ENCODE results near the gene FZR1. TPM values are rescaled to one million over a fixed set of nuclear protein-coding genes. Genes with fewer than 3 reads are reported as not detected.
A peak's percentile ranks its signal among the peaks of the same experiment; 100 is the strongest.

Gene FZR1
- total RNA-seq, 2 experiments from 2014 or later: 78.6 to 79.3 TPM

DNA sequence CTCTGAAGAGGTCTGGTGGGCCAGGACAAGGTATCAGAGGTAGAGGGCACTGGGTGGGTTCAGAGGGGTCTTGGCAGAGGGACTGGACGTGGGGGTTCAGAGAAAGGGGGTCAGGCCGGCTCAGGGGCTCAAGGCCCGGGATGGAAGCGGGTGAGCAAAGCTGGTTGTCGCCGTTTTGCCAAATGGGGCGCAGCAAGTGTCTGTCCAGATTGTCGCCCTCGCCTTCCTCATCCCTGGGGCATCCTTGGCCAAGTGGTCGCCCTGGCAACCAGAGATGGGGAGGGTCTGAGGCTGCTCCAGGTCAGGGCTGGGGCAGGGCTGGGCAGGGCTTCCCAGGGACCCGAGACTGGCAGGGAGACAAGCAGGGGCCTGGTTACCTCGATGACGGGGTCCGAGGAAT, 12.5 kb upstream of the FZR1 start:
- H3K9me3 Mint-ChIP-seq: no peaks in the 10 kb centered on the region
- peaks cover 24% of the 10 kb centered on the region for H3K36me3 Mint-ChIP-seq (ENCODE audit: low read depth)
- peak overlapping the region; percentile 74 for H3K27ac Mint-ChIP-seq
- CTCF ChIA-PET: interaction anchor here (0.6 to 1.3 kb wide), 4 partner anchors 9 to 51 kb away, joined by 3 to 6 read pairs (median 3); partner anchors contain the start of gene SMIM44
- DNase-seq: no peak
- POLR2A ChIA-PET: no interaction called here
- peaks cover 17% of the 10 kb centered on the region for H3K4me1 Mint-ChIP-seq
- H3K27me3 Mint-ChIP-seq: no peaks in the 10 kb centered on the region
- no peak overlapping the region for H3K4me3 Mint-ChIP-seq

DNA sequence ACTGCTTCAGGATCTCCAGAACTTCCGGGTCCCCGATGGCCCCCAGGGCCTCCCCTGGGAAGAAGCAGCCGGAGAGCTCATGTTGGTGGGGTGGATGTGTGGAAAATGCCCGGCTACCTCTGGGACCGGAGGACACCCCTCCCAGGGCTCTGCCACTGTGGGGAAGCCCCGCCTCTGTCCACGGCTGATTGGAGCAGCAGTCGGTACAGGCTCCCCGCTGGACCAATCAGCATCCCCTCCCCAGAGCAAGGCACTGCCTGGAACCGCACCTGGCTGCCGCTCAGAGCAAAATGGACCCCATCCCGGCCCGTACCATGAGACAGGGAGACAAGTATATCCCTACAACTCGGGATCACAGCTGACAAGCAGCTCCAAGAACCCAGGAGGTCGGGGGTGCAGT, 12.1 kb upstream of the FZR1 start:
- peak; percentile 49 for DNase-seq

DNA sequence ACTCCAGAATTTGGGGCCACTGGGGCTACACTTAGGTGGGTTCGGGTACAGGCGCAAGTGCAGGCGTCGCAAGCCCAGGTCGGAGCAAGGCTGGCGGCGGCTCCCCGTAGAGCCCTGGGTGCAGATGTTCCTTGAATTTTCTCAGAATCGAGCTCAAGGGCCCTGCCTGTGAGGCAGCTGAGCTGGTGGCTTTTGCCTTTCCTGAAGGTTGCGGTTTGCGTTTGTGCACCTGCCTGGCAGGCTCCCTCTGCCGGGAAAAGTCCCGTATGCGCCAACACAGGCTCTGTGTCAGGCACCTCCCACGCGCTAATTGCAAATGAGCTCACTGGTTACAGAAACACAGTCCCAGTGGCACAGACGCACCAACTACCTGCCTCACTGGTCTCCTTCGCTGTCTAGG, 11.6 kb upstream of the FZR1 start:
- CTCF ChIA-PET: interaction anchor here (0.5 to 1.3 kb wide), 14 partner anchors 8 to 525 kb away, joined by 3 to 9 read pairs (median 3); partner anchors contain the start of gene SMIM44
- peaks cover 27% of the 10 kb centered on the region for H3K36me3 Mint-ChIP-seq (ENCODE audit: low read depth)
- DNase-seq: peak; percentile 51
- H3K9me3 Mint-ChIP-seq: no peaks in the 10 kb centered on the region
- H3K27me3 Mint-ChIP-seq: no peaks in the 10 kb centered on the region
- H3K4me3 Mint-ChIP-seq: peak overlapping the region; percentile 25
- peak overlapping the region; percentile 75 for H3K27ac Mint-ChIP-seq
- POLR2A ChIA-PET: interaction anchor here (0.7 kb wide), 1 partner anchor 11 kb away, joined by 3 read pairs; no protein-coding TSS in a partner anchor
- H3K4me1 Mint-ChIP-seq: peaks cover 24% of the 10 kb centered on the region

More for the DNA sequence above, 12.1 kb upstream of the FZR1 start:
- no peaks in the 10 kb centered on the region for H3K27me3 Mint-ChIP-seq
- ChIA-PET CTCF (interaction anchor here (0.5 to 1.3 kb wide), 11 partner anchors 8 to 526 kb away, joined by 3 to 9 read pairs (median 3); partner anchors contain the start of gene SMIM44), POLR2A (no interaction called here)
- H3K4me3 Mint-ChIP-seq: peak overlapping the region; percentile 25
- peaks cover 20% of the 10 kb centered on the region for H3K4me1 Mint-ChIP-seq
- peaks cover 25% of the 10 kb centered on the region for H3K36me3 Mint-ChIP-seq (ENCODE audit: low read depth)
- peak overlapping the region; percentile 75 for H3K27ac Mint-ChIP-seq
- H3K9me3 Mint-ChIP-seq: no peaks in the 10 kb centered on the region

DNA sequence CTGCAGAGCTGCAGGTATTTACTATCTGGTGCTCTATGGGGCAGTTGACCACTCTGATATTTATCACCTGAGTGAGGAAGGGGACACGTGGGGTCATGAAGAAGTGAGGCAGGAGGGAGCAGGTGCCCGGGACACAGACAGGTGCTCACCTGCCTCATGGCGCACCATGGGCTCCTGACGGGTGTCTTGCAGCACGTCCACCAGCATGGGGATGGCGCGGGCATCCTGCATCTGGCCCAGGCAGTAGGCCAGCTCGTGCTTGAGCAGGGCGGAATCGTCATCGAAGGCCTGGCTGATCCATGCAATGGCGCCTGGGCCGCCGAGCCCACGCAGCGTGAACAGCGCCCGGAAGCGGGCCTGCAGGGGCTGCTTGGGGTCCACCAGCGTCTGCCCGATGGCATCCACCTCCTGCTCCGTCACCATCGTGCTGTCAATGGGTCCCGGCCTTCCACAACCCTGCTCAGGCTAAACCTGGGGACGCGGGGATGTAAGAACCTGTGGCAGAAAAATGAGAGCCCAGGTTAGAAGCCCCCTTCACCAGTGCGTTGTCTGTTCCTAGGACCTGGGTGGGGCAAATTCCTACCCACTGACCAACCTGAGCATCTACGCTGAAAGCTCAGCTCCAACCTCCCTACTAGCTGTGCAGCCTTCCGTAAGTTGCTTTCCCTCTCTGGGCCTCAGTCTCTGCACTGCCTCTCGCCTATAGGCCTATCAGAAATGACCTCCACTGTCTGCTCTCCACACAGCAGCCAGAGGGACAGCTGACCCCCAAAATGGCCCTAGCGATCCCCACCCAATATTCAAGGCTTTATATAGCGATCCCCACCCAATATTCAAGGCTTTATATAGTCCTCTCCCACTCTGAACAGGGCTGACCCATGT, 9.5 kb upstream of the FZR1 start:
- DNase-seq: no peak
- peaks cover 34% of the 10 kb centered on the region for H3K4me1 Mint-ChIP-seq
- CTCF ChIA-PET: no interaction called here
- POLR2A ChIA-PET: no interaction called here
- H3K27me3 Mint-ChIP-seq: no peaks in the 10 kb centered on the region
- no peak overlapping the region for H3K4me3 Mint-ChIP-seq
- H3K9me3 Mint-ChIP-seq: no peaks in the 10 kb centered on the region
- H3K36me3 Mint-ChIP-seq (ENCODE audit: low read depth): peaks cover 27% of the 10 kb centered on the region
- H3K27ac Mint-ChIP-seq: no peak overlapping the region

DNA sequence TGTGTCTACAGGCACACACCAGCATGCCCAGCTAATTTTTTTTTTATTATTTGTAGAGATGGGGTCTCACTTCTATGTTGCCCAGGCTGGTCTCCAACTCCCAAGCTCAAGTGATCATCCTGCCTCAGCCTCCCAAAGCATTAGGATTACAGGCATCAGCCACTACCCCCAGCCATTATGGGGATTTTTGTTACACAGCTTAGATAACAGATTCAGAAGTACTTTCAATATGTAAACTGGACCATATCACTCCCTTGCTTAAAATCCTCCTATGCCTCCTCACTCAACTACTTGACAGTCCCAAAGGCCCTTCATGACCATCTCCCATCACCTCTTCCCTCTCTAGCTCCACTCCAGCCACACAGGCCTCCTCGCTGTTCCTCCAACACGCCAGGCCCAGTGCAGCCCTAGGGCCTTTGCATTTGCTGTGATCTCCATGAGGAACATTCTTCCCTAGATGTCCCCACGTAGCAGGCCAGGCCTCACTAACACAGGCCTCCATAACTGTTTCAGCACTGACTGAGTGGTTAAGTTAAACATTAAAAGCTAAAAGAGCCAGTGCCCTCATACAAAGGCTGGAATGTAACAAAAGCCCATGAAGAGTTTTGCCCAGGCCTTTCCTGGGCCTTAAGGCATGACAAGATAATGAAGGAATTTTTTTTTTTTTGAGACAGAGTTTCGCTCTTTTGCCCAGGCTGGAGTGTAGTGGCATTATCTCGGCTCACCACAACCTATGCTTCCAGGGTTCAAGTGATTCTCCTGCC, 8.2 kb upstream of the FZR1 start:
- Mint-ChIP-seq H3K9me3 (no peaks in the 10 kb centered on the region), H3K27ac (no peak overlapping the region), H3K27me3 (no peaks in the 10 kb centered on the region), H3K4me1 (peaks cover 33% of the 10 kb centered on the region), H3K36me3 (ENCODE audit: low read depth) (peaks cover 24% of the 10 kb centered on the region), H3K4me3 (no peak overlapping the region)
- POLR2A ChIA-PET: interaction anchor here (0.6 kb wide), 1 partner anchor 197 kb away, joined by 6 read pairs; no protein-coding TSS in a partner anchor
- DNase-seq: no peak
- CTCF ChIA-PET: interaction anchor here (0.6 kb wide), 1 partner anchor 481 kb away, joined by 4 read pairs; no protein-coding TSS in a partner anchor

DNA sequence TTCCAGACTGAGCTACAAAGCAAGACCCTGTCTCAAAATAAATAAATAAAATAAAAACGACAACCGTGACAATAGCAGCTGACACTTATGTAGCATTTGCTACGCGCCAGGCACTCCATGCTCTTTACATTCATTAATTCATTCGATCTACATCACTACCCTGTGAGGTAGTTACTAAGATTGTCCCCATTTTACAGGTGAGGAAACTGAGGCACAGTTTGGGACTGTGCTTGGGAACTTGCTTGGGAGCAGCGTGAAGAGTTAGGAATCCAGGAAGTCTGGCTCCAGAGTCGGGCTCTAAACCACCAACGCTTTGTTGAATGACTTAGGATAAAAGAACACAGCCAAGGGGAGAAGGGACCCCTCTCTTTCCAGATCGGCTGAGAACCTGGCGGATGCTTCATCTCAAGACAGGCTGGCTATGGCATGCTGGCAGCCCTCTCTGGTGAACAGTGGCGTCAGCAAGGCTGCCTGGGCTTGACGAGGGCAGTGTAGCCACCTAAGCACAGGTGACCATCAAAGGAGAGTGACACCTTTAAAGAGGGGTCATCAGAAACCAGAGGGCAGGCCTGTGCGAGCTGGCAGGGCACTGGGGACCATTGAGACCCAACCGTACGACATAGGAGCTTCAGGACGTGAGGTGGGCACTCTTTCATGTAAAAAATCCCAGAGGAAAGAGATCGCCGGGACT, 6.2 kb upstream of the FZR1 start:
- peak overlapping the region; percentile 83 for H3K4me3 Mint-ChIP-seq
- H3K27ac Mint-ChIP-seq: peak overlapping the region; percentile 98
- H3K27me3 Mint-ChIP-seq: no peaks in the 10 kb centered on the region
- peaks cover 18% of the 10 kb centered on the region for H3K36me3 Mint-ChIP-seq (ENCODE audit: low read depth)
- CTCF ChIA-PET: interaction anchor here (0.9 to 1.4 kb wide), 3 partner anchors 10 to 15 kb away, joined by 3 to 5 read pairs (median 4); no protein-coding TSS in a partner anchor
- DNase-seq: no peak
- H3K4me1 Mint-ChIP-seq: peaks cover 32% of the 10 kb centered on the region
- POLR2A ChIA-PET: no interaction called here
- no peaks in the 10 kb centered on the region for H3K9me3 Mint-ChIP-seq

DNA sequence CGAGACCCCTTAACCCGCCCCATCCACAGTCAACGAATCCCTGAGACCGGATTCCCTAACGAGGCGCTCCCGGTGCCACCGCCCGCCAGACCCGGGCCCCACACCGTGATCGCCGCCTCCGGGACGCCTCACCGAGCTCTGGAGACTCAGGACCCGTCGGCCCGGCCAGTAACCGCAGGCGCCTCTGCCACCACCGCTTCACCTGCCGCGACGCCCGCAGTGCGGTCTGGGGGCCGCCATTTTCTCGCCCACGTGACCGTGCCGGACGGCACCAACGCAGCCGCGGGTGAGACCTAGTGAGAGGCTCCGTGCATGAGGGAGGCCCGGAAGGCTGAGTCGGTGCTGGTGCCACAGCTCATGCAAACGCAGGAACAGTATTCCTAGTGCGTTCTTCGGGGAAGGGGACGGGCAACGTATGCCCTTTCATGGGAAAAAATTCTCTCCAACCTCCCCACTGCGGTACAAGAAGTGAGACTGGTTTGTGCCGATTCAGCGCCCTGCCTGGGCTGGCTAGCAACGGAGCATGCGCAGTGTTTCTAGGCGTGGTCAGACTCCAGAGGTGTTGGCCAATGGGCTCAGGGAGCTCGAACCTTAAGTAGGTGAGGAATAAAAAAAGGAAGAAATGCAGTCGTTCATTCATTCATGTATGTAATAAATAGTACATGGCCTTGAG, 5.5 kb upstream of the FZR1 start, which contains the start of gene DOHH:
Gene DOHH, minus strand, starts transcription at position 246 of the 673 bp plus-strand sequence. CDS start 3,860 bp downstream, outside the sequence.
- POLR2A ChIA-PET: interaction anchor here (0.6 kb wide), 1 partner anchor 17 kb away, joined by 4 read pairs; no protein-coding TSS in a partner anchor
- no peaks in the 10 kb centered on the region for H3K27me3 Mint-ChIP-seq
- H3K9me3 Mint-ChIP-seq: no peaks in the 10 kb centered on the region
- DNase-seq: peak; percentile 96
- CTCF ChIA-PET: interaction anchor here (0.6 to 1.4 kb wide), 4 partner anchors 11 to 29 kb away, joined by 3 to 5 read pairs (median 3); no protein-coding TSS in a partner anchor
- H3K4me3 Mint-ChIP-seq: peak within 1 kb of the TSS; percentile 83
- peaks cover 15% of the 10 kb centered on the region for H3K36me3 Mint-ChIP-seq (ENCODE audit: low read depth)
- H3K27ac Mint-ChIP-seq: peak within 1 kb of the TSS; percentile 98
- H3K4me1 Mint-ChIP-seq: peaks cover 31% of the 10 kb centered on the region

DNA sequence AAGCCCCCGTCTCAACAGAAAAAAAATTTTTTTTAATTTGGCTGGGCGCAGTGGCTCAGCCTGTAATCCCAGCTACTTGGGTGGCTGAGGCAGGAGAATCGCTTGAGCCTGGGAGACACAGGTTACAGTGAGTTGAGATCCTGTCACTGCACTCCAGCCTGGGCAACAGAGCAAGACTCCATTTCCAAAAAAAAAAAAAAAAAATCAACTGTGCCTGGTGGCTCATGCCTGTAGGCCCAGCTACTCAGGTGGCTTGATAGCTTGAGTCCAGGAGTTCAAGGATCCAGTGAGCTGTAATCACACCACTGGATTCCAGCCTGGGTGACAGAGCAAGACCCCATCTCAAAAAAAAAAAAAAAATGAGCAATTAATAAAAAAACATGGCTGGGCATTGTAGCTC, 4.3 kb upstream of the FZR1 start:
- no peak for DNase-seq
- Mint-ChIP-seq H3K4me1 (peaks cover 36% of the 10 kb centered on the region), H3K27me3 (no peaks in the 10 kb centered on the region), H3K27ac (no peak overlapping the region), H3K9me3 (no peaks in the 10 kb centered on the region), H3K36me3 (ENCODE audit: low read depth) (peaks cover 13% of the 10 kb centered on the region), H3K4me3 (no peak overlapping the region)
- CTCF ChIA-PET: interaction anchor here (0.6 to 1.2 kb wide), 7 partner anchors 8 to 394 kb away, joined by 3 to 6 read pairs (median 5); no protein-coding TSS in a partner anchor
- POLR2A ChIA-PET: interaction anchor here (0.5 to 0.6 kb wide), 2 partner anchors 969 to 1026 kb away, joined by 3 to 10 read pairs; partner anchors contain the start of gene GADD45B

DNA sequence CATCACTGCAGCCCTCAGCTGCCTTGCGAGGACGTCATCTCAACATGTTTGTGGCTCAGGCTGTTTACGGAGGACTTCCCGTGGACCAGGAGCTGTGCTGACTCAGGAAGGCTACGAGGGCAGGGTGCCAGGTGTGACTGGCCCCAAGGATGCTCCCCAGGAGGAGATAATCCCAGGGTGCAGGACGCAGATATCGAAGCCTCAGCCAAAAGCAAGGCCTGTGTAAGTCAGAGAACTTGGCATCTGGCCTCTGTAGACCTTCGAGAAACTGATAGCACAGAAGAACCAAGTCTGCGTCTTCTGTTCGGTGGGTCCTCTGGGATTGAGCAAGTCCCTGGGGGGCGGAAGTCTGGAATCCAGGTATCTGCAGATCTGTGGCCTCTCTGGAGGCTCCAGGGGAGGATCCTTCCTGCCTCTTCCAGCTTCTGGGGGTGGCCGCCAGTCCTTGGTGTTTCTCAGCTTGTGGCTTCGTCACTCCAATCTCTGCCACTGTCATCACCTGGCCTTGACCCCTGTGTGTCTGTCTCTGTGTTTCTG, 3.0 kb upstream of the FZR1 start:
- POLR2A ChIA-PET: no interaction called here
- Mint-ChIP-seq H3K27ac (no peak overlapping the region), H3K4me3 (no peak overlapping the region), H3K9me3 (no peaks in the 10 kb centered on the region), H3K4me1 (peaks cover 43% of the 10 kb centered on the region), H3K36me3 (ENCODE audit: low read depth) (peaks cover 14% of the 10 kb centered on the region), H3K27me3 (no peaks in the 10 kb centered on the region)
- CTCF ChIA-PET: interaction anchor here (1.1 kb wide), 2 partner anchors 24 kb away, joined by 3 to 5 read pairs; no protein-coding TSS in a partner anchor
- no peak for DNase-seq

DNA sequence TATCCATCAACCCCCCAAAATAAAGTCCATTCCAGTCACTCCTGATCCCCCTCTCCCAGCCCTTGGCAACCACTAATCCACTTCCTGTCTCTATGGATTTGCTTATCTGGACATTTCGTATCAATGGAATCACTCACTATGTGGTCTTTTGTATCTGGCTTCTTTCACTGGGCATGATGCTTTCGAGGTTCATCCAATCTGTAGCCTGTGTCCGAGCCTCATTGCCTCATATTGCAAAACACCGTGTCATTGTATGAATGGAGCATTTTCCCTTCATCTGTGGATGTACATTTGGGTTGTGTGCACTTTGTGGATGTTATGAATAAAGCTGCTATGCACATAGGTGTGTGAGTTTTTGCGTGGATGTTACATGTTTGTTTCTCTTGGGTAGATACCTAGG, 1.4 kb upstream of the FZR1 start:
- Mint-ChIP-seq H3K27ac (peak overlapping the region; percentile 93), H3K4me3 (peak overlapping the region; percentile 79), H3K27me3 (no peaks in the 10 kb centered on the region), H3K9me3 (no peaks in the 10 kb centered on the region), H3K36me3 (ENCODE audit: low read depth) (peaks cover 23% of the 10 kb centered on the region), H3K4me1 (peaks cover 49% of the 10 kb centered on the region)
- ChIA-PET CTCF (interaction anchor here (0.6 to 1.0 kb wide), 2 partner anchors 16 to 57 kb away, joined by 3 to 5 read pairs; no protein-coding TSS in a partner anchor), POLR2A (no interaction called here)
- no peak for DNase-seq
